Prostate gland (tissue), 2 donors: ENCODE results near the gene SPON2. TPM values are rescaled to one million over a fixed set of nuclear protein-coding genes. Genes with fewer than 3 reads are reported as not detected.

Experiments
- DNase-seq: peaks from one replicate; pipeline ENCODE4 v3.0.0-alpha.2; 2019; ENCODE audit warnings: low spot score
- H3K27ac ChIP-seq, 2 donors: fragments of 200-600 bp; sonication (generic); 2 replicates each; pipeline ENCODE4 v1.5.1; 2017 to 2019
- H3K27me3 ChIP-seq: fragments of 200-600 bp; sonication (generic); replicated peaks from 2 replicates; pipeline ENCODE4 v1.5.1; 2019; ENCODE audit not compliant: insufficient read depth
- H3K36me3 ChIP-seq, 2 donors: fragments of 200-600 bp; sonication (generic); 1 replicate in 1 of 2; 2 replicates in 1 of 2; pipeline versions ENCODE4 v1.5.1 to v1.8.1; 2017 to 2019
- H3K4me1 ChIP-seq: fragments of 200-600 bp; sonication (generic); replicated peaks from 2 replicates; pipeline ENCODE4 v1.5.1; 2019
- H3K4me3 ChIP-seq, 2 donors: fragments of 200-600 bp; sonication (generic); 2 replicates each; pipeline ENCODE4 v1.5.1; 2017 to 2019
- H3K9me3 ChIP-seq: fragments of 200-600 bp; sonication (generic); 2 replicates; pipeline ENCODE4 v1.5.1; 2017
- CTCF ChIP-seq, 4 experiments: fragments of 200-600 bp in 2 of 4; fragments of 450-650 bp in 2 of 4; sonication (generic) in 2 of 4; IDR thresholded peaks; 1 replicate in 3 of 4; 2 replicates in 1 of 4; pipeline ENCODE4 v1.5.1; 2016 to 2019; ENCODE audit warnings: antibody characterized with exemption in 4 of 4, mild to moderate bottlenecking in 2 of 4, moderate library complexity in 2 of 4
- POLR2A ChIP-seq: fragments of 450-650 bp; IDR thresholded peaks from one replicate; pipeline ENCODE4 v1.6.1; 2016; ENCODE audit warnings: antibody characterized with exemption, mild to moderate bottlenecking
- POLR2AphosphoS5 ChIP-seq: sonication (generic); formaldehyde crosslinking; IDR thresholded peaks from one replicate; pipeline ENCODE4 v1.6.1; 2017; ENCODE audit warnings: antibody characterized with exemption
- WGBS: methylation state at CpG from one replicate; pipeline ENCODE4 v1.1.5; 2018; 5-methylcytosine and 5-hydroxymethylcytosine counted together
- intact Hi-C: fragments of 100-400 bp; cut with DNase I; formaldehyde crosslinking; loops from one replicate; pipeline ENCODE4 v1.14.2; 2022
- total RNA-seq, 2 donors: library from RNA; depleted of rRNA; stranded (reverse); fragments of >200 nt; gene quantifications; one replicate each; pipeline ENCODE4 v1.1.0, GENCODE V29; 2016

Gene SPON2
- total RNA-seq, 2 donors from 2014 or later, result 107 to 134 TPM

- peaks cover 3% of the 10 kb centered on the region for H3K4me1 ChIP-seq
- H3K4me3 ChIP-seq, result peak overlapping the region; percentile 35 to 42
- intact Hi-C loops, result loop anchor here (5.0 kb wide), 1 partner anchor 41 kb away; no protein-coding TSS in a partner anchor
- TF ChIP-seq POLR2A (no peak), POLR2AphosphoS5 (no peak), CTCF (IDR thresholded peaks at IDR 0.05) (no peak)
- no peaks in the 10 kb centered on the region for H3K27me3 ChIP-seq
- H3K9me3 ChIP-seq, result no peaks in the 10 kb centered on the region
- DNase-seq, result no peak
- H3K27ac ChIP-seq, result peak overlapping the region; percentile 47 to 68
- no peaks in the 10 kb centered on the region for H3K36me3 ChIP-seq
- 5% methylated on average over 88 of the region's 88 CpGs for WGBS
These were observed 814 bp downstream of the SPON2 start for GRCh38 chr4:1171311-1172227.

GRCh38 chr4:1170976-1171310 is 1.4 kb downstream of the SPON2 start:
- H3K4me1 ChIP-seq, result peaks cover 3% of the 10 kb centered on the region
- intact Hi-C loops, result loop anchor here (5.0 kb wide), 1 partner anchor 41 kb away; no protein-coding TSS in a partner anchor
- H3K36me3 ChIP-seq, result no peaks in the 10 kb centered on the region
- TF ChIP-seq CTCF (IDR thresholded peaks at IDR 0.05) (no peak), POLR2AphosphoS5 (no peak), POLR2A (no peak)
- no peaks in the 10 kb centered on the region for H3K27me3 ChIP-seq
- no peaks in the 10 kb centered on the region for H3K9me3 ChIP-seq
- WGBS, result 33% methylated on average over 17 of the region's 42 CpGs
- no peak for DNase-seq
- peak overlapping the region in 1 of 2 donors; percentile 68 for H3K27ac ChIP-seq
- peak overlapping the region; percentile 35 to 42 for H3K4me3 ChIP-seq

GRCh38 chr4:1170156-1170975 is 2.0 kb downstream of the SPON2 start:
- peak overlapping the region; percentile 35 to 42 for H3K4me3 ChIP-seq
- no peak for DNase-seq

GRCh38 chr4:1169691-1170096 is 2.7 kb downstream of the SPON2 start:
- Histone ChIP-seq H3K27ac (peak overlapping the region in 1 of 2 donors; percentile 67), H3K36me3 (no peaks in the 10 kb centered on the region), H3K4me3 (no peak overlapping the region), H3K9me3 (no peaks in the 10 kb centered on the region), H3K27me3 (no peaks in the 10 kb centered on the region), H3K4me1 (peaks cover 3% of the 10 kb centered on the region)
- no peak for DNase-seq
- TF ChIP-seq POLR2AphosphoS5 (no peak), POLR2A (no peak), CTCF (IDR thresholded peaks at IDR 0.05) (no peak)
- WGBS, result 87% methylated on average over 13 of the region's 13 CpGs
- intact Hi-C loops, result loop anchor here (5.0 kb wide), 2 partner anchors 43 to 178 kb away; partner anchors contain the start of gene UVSSA

More at GRCh38 chr4:1170156-1170975, 2.0 kb downstream of the SPON2 start:
- H3K4me1 ChIP-seq, result peaks cover 3% of the 10 kb centered on the region
- no peak for TF ChIP-seq POLR2A
- H3K9me3 ChIP-seq, result no peaks in the 10 kb centered on the region
- no peaks in the 10 kb centered on the region for H3K36me3 ChIP-seq
- WGBS, result 80% methylated on average over 32 of the region's 37 CpGs
- H3K27me3 ChIP-seq, result no peaks in the 10 kb centered on the region
- H3K27ac ChIP-seq, result peak overlapping the region in 1 of 2 donors; percentile 67
- intact Hi-C loops, result loop anchor here (5.0 kb wide), 1 partner anchor 42 kb away; no protein-coding TSS in a partner anchor

- DNase-seq, result no peak
- peaks cover 3% of the 10 kb centered on the region for H3K4me1 ChIP-seq
- peak overlapping the region in 1 of 2 donors; percentile 67 for H3K27ac ChIP-seq
- no peaks in the 10 kb centered on the region for H3K9me3 ChIP-seq
- H3K27me3 ChIP-seq, result no peaks in the 10 kb centered on the region
- TF ChIP-seq POLR2AphosphoS5, result no peak
- no peak for TF ChIP-seq POLR2A
- no peak for TF ChIP-seq CTCF (IDR thresholded peaks at IDR 0.05)
- intact Hi-C loops, result loop anchor here (5.0 kb wide), 1 partner anchor 178 kb away; the partner anchor contains the start of gene UVSSA
- H3K4me3 ChIP-seq, result no peak overlapping the region
- WGBS, result 90% methylated on average over 17 of the region's 17 CpGs
- H3K36me3 ChIP-seq, result no peaks in the 10 kb centered on the region
These were observed 3.2 kb downstream of the SPON2 start for GRCh38 chr4:1169171-1169671.
